GM18505 (cell line): ENCODE data around the gene INTS1.
A peak's percentile ranks its signal among the peaks of the same experiment; 100 is the strongest.
"Not testable (repeated sequence)": the region's sequence is repeated elsewhere in the genome, so short reads cannot be mapped to it uniquely, and the experiment has no call there.

ENCODE experiments used
- ATAC-seq: cut with Tn5 transposase; IDR thresholded peaks from one replicate; pipeline ENCODE4 v1.9.1; 2021; ENCODE audit not compliant: unreplicated experiment
- POLR2A ChIP-seq: IDR thresholded peaks from 4 replicates; pipeline ENCODE4 v1.6.1; 2011; ENCODE audit warnings: borderline replicate concordance; ENCODE audit not compliant: insufficient read depth, insufficient read length; ENCODE audit errors: extremely low read depth

Gene INTS1

GRCh38 chr7:1531263-1531978 is 27.2 kb upstream of the INTS1 start:
- no peak for ATAC-seq
- TF ChIP-seq POLR2A, result no peak

GRCh38 chr7:1530946-1531262 is 26.7 kb upstream of the INTS1 start:
- no peak for TF ChIP-seq POLR2A
- peak; percentile 30 for ATAC-seq

GRCh38 chr7:1529383-1530116 is 25.4 kb upstream of the INTS1 start:
- no peak for TF ChIP-seq POLR2A
- no peak for ATAC-seq

GRCh38 chr7:1526271-1526754 is 22.1 kb upstream of the INTS1 start:
- no peak for ATAC-seq
- TF ChIP-seq POLR2A, result no peak

GRCh38 chr7:1525409-1525808 is 21.2 kb upstream of the INTS1 start:
- no peak for TF ChIP-seq POLR2A
- no peak for ATAC-seq

GRCh38 chr7:1523844-1524243 is 19.7 kb upstream of the INTS1 start:
- no peak for TF ChIP-seq POLR2A
- ATAC-seq, result no peak

- no peak for ATAC-seq
- TF ChIP-seq POLR2A, result no peak
Measured at GRCh38 chr7:1523208-1523607, 19.0 kb upstream of the INTS1 start.

- no peak for ATAC-seq
- no peak for TF ChIP-seq POLR2A
Measured at GRCh38 chr7:1521456-1521855, 17.3 kb upstream of the INTS1 start.

GRCh38 chr7:1520539-1521234 is 16.5 kb upstream of the INTS1 start:
- no peak for ATAC-seq
- TF ChIP-seq POLR2A, result no peak

- ATAC-seq, result not testable (repeated sequence)
Measured at GRCh38 chr7:1519322-1519922, 15.2 kb upstream of the INTS1 start.

- no peak for TF ChIP-seq POLR2A
- no peak for ATAC-seq
Measured at GRCh38 chr7:1516586-1517251, 12.5 kb upstream of the INTS1 start.

- ATAC-seq, result not testable (repeated sequence)
Measured at GRCh38 chr7:1515509-1515967, 11.3 kb upstream of the INTS1 start.

GRCh38 chr7:1514995-1515401 is 10.8 kb upstream of the INTS1 start:
- no peak for ATAC-seq
- no peak for TF ChIP-seq POLR2A

GRCh38 chr7:1514407-1514806 is 10.2 kb upstream of the INTS1 start:
- no peak for ATAC-seq
- no peak for TF ChIP-seq POLR2A

- no peak for ATAC-seq
- no peak for TF ChIP-seq POLR2A
Measured at GRCh38 chr7:1513657-1514095, 9.5 kb upstream of the INTS1 start.
